GM18870 (cell line): ENCODE measurements around the gene ADGRD1.

ENCODE experiments used
- ATAC-seq: cut with Tn5 transposase; IDR thresholded peaks from one replicate; pipeline ENCODE4 v1.9.1; 2021; ENCODE audit warnings: moderate library complexity; ENCODE audit not compliant: unreplicated experiment

Gene ADGRD1

DNA sequence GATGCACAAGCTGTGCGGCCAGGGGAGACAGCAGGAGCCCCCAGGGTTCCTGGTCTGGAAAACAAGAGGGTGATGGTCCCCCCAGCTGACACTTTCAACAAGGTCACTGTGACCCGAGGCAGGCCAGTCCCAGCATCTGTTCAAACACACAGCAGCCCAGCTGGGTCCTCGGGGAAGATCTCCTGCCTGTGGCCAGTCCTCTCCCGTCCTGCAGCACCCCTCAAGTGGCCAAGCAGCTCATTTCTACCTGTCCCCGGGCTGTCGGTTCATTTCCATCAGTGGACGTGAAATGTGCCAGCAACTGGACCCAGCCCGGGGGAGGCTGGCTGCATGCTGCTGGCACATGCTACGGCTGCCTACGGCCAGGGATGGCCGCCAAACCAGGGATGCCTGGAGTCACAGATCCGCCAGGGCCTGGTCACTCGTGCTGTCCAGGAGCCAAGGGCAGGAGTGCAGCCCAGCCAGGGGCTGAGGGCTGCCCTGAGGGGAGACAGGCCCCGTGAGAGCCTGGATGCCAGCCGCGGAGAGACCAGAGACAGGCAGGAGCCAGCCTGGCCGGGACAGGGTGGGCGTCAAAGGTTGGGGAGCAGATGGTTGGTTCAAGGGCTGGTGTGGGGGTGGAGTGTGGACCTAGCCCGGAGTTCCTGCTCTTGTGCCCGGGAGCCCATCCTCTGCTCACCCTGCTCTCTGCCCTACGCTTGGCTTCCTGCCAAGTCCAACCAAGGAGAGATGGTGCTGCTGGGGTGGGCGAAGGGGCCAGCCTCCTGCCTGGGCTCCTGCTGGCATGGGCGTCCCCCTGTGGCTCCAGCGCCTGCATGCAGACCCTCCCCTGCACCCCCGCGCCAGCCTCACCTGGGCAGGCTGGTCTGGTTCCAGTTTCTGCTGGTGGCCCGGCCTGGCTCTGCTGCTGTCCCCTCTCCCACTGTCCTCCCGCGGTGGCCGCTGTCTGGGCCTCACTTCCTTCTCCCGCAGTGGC is 143.8 kb downstream of the ADGRD1 start:
- no peak for ATAC-seq

DNA sequence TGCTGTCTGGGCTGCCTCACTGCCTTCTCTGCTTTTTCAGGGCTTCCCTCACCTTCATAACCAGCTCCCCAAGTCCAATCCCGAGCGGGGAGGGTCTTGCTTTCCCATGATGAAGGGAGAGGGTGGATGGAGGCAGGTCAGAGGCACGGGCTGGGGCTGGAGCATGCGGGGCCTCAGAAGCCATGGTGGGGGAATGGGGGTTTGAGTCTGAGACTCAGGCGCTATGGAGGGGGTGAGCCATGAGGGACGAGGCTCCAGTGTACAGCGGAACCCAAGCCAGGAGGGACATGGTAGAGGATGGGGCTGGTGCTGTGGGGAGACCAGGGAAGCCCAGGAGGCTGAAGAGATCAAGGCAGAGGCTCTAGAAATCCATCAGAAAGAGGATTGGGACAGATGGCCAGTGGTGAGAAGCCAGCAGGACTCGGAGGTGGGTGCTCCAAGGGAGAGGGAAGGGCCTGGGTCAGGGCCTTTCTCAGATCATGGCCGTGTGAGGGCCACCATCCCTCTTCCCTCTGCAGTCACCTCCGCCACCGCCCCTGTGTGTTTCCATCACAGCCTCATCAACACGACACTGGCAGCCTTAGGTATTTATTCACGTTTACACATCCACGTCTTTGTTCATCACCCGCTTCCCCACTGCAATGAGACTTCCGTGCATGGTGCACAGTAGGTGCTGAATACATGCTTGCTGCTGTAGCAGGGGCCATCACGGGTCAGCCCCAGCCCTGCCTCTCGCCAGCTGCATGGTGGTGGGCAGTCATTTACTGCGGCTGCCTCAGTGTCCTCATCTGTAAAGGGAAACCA is 144.7 kb downstream of the ADGRD1 start:
- ATAC-seq, result no peak

DNA sequence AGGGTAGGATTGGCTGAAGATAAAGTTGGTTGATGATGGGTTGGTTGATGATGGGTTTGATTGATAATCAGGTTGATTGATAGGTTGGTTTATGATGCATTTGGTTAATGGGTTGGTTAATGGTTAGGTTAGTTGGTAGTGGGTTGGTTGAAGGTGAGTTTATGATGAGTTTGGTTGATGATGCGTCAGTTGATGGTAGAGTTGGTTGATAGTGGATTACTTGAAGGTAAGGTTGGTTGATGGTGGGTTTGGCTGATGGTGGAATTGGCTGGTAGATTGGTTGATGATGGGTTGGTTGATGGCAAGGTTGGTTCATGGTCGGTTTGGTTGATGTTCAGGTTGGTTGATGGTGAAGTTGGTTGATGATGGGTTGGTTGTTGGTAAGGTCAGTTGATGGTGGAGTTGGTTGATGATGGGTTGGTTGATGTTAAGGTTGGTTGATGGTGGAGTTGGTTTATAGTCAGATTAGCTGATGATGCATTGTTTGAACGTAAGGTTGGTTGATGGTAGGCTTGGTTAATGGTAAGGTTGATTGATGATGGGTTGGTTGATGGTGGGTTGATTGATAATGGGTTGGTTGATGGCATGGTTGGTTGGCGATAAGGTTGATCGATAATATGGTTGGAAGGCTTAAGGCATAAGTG is 146.4 kb downstream of the ADGRD1 start:
- ATAC-seq, result no peak

DNA sequence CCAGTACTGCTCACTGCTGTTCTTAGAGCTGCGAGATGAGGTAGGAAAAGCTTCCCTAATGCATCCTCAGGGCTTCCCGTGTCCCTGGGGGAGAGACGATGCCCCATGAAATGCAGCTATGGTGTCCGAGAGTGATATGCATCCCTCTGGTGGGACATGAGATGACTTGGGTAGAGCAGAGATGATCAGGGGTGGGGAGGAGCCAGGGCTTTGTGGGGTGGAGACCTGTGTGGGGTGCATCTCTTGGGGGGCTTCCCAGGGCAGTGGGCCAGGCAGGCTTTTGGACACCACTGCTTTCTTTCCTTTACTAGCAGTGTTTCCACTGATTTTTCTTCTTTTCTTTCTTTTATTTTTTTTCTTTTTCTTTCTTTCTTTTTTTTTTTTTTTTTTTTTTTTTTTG is 147.3 kb downstream of the ADGRD1 start:
- ATAC-seq, result no peak

DNA sequence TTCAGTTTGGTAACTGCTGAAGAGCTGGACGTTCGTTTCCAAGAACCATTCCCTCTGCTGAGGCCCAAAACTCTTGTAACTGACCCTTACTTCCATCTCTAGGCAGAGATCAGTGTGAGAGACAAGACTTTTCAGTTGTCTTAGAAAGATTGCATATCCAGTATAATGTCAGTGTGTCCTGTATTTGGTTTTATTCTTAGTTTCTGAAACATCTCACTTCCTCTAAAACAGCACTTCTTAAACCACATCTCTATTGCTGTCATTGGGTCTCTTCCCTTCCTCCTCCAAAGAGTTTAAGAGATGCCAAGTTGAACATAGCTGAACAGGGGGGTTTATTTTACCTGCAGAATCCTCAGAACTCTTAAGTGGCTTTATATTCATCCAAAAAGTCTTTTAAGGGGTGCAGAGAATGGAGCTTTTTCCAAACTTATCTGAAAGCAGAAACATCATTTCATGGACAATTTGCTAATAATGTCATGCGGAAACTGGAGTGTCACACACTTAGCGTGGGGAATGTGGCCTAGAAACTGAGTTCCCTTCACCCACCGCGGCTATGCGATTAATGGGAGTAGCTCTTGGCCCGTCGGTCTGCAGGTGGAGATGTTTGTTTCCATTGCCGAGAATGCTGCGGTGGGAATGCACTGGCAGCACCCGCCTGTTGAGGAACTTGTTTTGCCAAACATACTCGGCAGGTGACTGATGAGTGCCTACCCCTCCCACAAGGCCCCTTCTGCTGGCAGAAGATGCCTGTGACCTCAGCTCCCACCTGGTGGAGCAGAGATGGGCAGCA is 148.2 kb downstream of the ADGRD1 start:
- ATAC-seq, result peak; percentile 91

DNA sequence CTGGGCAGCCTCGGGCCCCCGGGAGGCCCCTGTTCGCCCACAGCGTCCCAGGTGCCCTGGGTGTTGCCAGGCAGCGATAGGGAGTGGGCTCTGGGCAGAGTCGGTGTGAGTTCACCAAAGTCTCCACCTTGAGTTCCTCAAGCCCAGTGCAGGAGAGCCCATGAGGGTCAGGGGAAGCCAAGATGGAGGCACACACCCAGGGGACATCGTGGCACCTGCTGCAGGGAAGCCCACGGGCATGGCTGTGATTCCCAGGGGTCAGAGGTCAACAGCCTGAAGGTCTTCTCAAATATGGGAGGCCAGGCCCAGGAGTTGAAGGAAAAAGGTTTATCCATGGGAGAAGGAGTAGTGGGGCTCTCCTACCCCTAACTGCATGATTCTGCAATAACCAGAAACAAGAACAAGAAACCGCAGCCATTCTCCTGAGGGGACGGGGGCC is 148.8 kb downstream of the ADGRD1 start:
- ATAC-seq, result no peak

DNA sequence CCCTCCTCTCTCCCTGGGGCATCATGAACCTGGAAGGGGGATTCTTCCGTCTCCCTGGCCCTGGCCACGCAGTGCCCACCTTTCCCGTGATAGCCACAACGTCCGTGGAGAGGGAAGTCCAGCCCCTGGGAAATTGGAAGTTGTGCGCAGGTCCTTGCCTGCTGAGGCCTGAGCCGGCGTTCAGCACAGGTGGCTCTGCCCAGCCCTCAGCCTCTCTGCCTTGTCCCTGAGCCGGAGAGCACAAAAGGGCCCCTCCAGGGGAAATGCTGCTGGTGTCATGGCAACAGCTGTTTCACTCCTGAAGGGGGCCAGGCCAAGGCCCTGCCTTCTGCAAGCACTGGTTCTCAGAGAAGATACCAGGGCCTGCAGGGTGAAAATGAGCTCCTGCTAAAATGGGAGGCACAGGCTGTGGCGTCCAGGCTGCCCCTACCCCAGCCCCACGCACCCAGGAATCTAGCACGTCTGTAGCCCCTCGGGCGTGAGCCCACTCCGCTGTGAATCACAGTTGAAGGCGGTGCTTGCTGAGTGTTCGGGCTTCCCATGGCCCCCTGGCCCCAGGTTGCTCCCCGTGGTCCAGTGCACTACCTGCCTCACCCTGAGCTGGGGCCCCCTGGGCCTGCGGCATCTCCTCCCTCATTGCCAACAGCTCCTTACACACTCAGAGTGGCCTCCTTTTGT is 149.4 kb downstream of the ADGRD1 start:
- ATAC-seq, result no peak

DNA sequence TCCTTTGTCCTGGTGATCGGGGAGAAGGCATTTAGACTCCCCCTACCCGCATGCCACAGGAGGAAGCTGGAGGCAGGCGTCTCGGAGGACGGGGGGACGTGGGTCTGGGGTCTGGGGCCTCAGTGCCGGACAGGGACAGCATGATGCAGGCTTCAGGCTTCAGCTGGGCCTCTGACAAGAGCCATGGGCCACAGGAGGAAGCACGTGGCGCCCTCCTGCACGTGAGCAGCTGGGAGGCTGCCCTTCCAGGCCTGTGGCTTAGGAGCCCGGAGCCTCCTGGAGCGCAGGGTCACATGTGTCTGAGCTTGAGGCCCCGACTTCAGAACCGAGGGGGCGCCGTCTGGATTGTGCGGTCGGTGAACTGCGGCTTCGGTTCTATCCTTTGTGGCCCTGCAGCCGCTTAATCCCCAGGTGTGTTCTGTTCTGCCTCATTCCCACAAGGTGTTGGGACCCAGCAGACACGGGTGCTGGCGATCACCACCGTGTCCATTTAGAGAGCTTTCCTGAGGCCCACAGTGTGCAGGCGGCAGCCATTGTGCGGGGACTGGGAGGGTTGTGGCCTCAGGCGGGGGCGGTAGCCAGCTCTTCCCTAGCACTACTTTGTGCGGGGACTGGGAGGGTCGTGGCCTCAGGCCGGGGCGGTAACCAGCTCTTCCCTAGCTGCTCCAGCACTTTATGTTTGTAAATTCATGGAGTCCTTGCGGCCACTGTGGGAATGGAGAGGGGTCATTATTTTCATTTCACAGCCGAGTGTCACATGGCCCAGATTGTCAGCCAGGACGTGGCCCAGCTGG is 150.2 kb downstream of the ADGRD1 start:
- no peak for ATAC-seq

DNA sequence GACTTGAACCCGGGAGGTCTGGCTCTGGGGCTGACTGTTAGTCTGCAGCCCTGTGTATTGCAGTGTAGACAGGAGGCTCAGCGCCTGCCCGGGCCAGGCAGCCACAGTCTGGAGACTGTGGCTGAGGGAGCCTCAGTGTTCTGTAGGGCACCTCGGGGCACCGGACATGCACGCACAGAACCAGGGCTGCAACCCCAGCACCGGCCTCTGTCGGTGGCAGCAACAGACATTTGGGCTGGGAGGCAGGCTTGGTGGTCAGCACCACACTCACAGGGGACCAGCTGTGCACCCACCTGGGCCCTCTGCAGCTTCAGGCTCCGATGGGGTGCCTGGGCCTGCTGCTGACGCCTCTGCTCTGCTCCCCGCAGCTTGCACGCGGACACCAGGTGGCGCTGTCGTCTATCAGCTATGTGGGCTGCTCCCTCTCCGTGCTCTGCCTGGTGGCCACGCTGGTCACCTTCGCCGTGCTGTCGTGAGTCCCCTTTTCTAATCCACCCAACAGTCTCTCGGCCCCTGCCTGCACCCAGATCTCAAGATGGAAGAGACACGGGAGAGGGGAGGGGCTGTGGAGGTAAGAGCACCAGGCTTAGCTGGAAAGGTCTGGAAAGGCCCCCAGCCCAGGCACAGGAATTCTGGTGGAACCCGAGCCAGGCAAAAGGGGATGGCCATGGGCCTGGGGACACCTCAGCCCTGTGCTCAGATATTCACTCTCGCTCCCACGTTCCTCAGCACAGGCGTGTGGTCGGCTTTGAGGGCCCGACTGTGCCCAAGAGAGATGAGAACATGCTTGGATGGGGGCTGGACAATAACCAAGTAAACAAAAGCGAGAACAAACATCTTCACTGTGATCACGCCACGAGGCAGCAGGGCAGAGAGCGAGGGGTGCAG is 151.0 kb downstream of the ADGRD1 start:
- no peak for ATAC-seq

DNA sequence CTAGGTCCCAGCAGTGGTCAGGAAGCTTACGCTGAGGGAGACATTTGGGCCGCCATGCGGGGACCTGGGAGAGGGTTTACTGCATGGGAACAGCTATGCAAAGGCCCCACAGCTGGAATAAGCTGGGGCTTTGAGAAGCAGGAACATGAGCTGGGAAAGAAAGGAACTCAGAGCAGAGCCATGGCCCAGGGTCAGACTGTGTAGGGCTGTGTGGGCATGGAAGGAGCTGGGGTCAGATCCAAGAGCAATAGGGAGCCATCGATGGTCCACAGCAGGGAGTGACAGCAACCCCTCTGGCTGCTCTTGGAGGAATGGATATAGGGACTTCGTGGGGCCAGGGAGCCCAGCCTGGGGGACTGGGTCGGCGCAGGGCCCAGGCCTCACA is 151.6 kb downstream of the ADGRD1 start:
- no peak for ATAC-seq

DNA sequence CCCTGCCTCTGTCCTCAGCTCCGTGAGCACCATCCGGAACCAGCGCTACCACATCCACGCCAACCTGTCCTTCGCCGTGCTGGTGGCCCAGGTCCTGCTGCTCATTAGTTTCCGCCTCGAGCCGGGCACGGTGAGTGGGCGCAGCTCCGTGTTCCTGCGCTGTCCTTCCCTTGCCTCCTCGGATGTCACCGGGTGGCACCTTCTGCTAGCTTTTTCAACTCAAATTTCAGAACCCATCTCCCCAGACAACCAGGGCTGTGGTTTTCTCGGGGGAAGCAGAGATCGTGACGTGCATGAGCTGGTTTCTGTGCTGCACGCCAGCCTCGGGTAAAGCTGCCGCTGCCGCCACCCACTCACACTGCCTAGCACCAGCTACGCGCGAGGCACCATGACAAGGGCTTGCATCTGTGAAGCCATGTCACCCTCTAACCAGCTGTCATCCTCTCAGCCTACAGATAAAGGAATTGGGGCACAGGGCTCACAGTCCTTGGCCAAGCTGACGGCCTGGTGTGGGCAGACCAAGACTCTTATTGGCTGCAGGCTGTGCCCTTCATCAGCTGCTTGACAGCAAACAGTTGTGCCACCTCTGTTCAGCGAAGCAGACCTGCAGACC is 152.1 kb downstream of the ADGRD1 start:
- no peak for ATAC-seq

DNA sequence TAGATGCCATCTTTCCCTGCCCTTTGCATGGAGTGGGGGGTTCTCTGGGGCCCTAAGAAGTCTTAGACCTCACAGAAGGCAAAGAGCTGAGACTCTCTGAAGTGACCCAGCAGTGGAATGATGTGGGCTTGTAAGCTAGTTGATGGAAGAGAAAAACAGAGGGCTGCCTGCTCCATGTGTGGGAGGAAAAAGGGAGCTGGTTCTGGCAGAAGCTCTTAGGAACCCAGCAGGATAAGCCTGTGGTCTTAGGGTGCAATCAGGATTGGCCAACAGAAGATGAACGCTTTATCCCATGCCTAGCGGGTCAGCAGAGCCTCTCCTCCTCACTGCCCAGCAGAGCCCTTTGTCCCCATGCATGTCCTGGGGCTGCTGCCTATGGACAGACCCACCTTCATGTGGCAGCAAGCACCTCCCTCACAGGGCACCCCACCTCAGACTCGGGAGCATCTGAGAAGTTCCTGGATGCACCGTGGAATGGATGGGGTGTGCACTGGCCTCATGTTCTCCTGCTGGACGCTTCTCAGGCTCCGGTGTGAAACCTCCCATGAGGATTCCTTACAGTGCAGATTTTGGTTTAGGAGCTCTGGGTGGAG is 152.7 kb downstream of the ADGRD1 start:
- ATAC-seq, result no peak

DNA sequence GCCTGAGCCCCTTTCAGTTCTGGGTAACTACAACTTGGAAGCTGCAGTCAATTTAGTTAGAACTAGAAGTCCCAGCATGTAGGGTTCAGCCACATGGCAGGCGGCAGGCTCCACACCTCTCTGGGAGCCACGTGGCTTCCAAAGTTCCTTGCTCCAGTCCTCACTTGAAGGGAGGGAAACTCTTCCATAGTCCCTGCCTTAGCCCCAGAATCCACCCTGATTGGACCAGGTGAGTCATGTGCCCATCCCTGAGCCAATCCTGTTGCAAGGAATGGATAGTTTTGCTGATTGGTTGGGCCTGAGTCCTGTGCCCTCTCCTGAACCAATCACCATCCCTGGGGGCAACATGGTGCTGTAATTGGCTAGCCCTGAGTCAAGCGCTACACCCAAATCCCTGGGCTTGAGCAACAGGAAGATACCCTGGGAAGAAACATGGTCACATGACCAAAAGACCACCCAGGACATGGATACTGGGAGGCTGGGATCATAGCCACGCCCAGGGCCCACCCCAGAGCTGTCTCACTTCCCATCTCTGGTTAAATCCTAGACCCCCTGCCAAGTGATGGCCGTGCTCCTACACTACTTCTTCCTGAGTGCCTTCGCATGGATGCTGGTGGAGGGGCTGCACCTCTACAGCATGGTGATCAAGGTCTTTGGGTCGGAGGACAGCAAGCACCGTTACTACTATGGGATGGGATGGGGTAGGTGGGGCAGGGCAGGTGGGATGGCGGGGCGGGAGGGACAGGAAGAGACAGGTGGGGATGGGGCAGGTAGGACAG is 154.7 kb downstream of the ADGRD1 start:
- ATAC-seq, result no peak

DNA sequence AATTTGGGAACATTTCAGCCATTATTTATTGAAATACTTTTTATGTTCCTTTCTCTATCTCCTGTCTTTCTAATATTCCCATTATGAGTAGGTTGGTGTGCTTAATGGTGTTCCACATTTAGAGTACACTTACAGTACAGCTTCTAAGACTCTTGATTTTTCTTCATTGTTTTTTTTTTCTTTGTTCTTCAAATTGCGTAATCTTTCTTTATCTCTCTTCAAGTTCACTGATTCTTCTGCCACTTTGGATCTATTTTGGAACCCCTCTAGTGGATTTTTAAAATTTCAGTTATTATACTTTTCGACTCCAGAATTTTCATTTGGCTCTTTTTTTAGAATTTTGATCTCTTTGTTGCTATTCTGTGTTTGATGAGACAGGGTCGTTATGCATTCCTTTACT is 157.7 kb downstream of the ADGRD1 start:
- no peak for ATAC-seq

DNA sequence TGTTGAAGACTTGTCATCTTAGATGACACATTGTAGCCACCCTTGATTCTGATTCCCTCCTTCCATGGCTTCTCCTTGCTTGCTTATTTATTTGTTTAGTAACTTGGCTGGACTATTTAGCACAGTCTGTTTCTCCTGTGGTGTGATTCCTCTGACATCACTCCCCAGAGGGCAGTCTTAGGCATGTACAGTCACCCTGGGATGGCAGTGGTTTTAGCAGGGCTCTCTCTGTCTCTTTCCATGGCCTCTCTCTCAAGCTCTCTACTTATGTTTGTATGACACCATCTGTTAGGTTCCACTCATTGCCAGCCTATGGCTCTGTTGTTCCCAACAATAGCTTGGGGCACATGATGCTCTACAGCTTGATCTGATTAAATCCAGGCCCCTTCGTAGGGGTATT is 158.3 kb downstream of the ADGRD1 start:
- ATAC-seq, result peak; percentile 80

DNA sequence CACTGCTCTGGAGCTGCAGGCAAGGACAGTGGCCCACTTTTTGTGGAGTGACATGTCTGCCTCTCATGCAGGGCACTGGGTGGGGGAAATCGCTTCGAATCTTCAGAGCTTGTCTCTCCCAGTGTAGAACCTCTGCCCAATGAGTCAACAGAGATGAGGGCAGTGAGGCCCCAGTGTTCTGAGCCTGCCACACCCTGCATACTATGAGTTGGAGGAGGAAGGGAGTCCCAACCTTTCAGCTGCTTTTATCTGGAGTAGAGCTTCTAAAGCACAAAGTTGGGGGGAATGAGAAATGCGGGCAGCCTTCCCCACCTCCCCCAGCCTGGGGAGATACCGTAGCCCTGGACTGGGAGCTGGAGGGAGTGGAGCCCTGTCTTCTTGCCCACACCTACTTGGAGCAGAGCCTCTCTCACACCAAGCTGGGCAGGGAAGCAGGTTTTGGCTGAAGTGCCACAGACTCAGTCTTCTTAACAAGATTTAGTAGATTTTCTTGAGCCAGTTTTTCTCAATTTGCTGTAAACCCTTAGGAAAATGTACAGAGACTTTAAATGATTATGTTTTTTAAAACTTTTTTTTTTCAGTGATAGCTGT is 159.1 kb downstream of the ADGRD1 start:
- ATAC-seq, result no peak
